NCI-H2081 (cell line): ENCODE data around the gene CALCR.
"Not testable (repeated sequence)": the region's sequence is repeated elsewhere in the genome, so short reads cannot be mapped to it uniquely, and the experiment has no call there.

Experiments used
- DNase-seq, 2 experiments: peaks; one replicate each; lab custom pipeline; 2025; lab: John Stamatoyannopoulos, UW

CALCR gene

DNA sequence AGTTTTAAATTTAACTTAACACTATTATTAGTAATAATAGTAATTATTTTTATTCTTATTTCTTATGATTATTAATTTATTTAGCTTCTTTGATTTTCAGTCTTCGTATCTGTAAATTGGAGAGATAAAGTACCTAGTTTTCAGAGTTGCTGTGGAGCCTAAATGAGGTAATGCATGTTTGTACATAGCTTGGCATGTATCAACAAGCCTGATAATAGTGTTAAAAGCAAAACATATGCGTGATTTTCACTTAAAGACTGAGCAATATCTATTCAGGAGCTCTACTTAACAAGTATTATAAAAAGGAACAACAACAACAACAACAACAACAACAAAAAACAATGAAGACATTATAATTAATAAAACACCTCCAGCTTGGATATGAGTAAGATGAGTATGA is 12.4 kb downstream of the CALCR start:
- no peak for DNase-seq

DNA sequence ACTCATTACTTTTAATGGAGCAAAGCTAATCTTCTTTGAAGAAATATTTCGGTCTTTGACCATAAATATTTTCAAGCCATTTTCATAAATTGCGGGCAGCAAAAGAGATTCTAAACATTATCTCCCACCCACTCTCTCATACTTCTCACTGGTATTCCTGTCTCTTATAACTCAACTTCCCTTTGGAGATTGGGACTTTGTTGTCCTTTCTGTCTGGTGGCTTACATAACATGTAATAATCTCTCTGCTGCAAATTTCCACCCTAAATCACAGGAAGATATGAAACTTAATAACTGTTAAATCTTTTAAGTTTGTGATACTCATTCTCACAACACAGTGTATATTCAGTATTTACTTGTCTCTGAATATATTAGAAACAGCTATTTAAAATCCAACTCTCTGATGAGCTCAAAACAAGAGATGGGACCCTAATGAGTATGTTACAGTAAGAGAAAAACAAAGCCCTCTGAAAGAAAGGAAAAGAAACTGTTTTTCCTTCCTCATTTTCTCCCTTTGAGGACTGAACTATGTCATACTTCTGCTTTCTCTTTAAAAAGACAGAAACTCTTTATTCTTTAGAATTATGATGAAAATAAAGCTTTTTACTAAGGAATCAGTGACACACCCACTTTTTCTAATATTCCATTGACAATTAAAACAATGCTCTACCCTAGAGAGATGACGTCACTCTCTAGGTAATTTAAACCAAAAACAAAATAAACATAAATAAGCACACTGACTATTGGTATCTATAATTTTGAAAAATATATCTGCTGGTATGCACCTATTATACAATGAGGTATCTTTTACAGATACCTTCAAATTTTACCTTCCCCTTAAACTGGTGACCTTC is 14.7 kb downstream of the CALCR start:
- DNase-seq, result no peak

DNA sequence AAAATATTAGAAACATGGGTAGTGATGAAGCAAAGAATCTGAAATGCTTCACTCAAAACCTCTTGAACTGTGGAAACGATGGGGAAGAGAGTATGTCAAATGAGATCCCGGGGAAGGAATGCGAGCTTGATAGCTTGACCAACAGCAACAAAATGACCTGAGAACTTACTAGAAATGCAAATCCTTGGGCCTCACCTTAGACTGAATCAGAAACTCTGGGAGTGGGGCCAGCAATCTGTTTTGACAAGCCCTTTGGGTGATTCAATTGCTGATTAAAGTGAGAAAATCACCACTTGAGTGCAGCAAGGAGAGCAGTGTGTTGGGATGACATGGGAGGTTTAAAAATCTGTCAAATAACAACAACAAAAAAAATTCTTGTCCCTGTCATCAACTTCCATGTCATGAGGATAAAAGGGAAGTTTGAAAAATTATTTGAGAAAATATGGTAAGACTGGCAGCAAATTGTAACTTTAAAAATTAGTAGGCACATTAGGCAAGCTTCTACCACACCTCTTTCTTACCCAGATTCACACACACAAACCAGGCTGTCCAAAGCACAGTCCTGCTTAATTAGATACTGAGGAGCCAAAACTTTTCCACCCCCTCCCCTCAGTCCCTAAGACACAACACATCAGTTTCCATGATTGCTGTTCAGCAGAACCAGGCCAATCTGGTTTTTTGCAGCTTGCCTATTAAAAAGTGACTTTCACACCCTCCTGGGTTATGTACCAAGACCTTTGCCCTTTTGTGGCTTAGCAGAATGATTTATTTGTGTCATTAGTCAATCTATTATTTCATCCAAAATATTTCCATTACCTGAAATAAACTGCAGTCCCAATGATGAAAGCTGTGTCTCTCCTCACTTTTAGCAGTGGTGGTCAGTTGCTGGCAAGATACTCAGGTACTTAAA is 15.6 kb downstream of the CALCR start:
- no peak for DNase-seq

DNA sequence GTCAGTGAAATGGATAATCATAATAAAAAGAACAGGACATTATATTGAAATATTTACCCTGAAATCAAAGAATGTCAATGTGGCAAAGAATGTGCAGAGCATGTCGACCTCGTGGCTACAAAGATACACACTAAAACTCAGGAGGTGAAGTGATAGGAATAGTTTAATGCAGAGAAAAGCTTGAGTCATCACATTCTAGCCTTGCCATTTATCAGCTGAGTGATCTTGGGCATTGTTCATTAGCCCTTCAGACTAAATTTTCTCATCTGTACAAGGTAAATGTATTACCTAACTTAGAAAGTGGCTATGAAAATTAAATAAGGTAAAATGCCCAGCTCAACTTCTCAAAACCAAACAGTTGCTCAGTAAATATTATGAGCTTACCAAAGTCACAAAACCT is 22.6 kb downstream of the CALCR start:
- no peak for DNase-seq

DNA sequence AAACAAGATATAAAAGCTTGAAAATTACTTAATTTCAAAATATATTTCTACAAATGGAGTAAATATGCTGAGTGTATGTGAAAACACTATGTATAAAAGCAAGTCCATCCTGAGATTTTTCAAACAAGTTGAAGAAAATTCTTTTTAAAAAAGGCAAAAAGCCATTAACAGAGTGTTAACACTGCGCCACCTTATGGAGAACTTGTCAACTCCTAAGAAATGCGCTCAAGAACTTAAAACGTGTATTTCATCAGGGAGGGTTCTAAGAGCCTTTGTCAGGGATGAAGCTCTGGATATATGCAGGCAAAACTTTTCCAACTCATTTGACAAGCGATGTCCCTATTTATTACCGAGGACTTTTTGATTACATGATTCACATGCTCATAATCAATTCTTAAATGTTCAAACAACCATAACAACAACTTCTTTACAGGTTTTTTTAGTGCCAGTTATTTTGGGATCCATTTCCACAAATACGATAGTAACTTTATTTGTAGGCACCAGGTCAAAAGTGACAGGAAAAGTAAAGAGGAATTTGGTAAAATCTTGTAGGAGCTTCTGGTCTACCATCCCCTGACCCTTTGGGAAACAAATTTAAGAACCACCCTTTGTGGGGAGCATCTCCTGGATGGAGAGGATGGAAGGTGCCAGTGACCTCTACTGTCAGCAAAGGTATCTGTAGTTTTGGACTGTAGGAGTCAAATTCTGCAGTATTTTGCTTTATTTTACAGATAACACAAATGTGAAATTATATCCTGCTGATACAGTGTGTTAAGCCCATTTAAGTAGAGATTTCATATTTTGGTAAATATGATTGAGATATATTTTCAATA is 23.2 kb downstream of the CALCR start:
- peak; percentile 33 to 49 for DNase-seq

DNA sequence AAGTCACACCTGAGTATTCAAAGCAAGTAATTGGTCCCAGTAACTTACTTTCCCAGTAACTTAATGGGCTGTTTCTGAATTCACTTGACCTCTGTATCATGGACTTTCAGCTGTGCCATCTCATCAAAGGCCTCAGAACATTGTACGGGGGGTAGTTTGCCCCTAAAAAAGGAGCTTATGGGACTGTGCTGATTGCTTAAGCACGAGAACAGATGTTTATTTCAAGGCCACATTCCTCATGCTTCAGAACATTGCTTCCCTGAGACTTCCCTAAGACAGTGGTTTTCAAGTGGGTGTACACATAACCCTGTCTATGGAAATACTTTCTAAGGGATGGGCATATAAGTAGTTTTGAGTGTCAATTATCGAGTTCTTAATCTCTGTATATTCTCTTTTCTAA is 26.8 kb downstream of the CALCR start:
- DNase-seq, result no peak

DNA sequence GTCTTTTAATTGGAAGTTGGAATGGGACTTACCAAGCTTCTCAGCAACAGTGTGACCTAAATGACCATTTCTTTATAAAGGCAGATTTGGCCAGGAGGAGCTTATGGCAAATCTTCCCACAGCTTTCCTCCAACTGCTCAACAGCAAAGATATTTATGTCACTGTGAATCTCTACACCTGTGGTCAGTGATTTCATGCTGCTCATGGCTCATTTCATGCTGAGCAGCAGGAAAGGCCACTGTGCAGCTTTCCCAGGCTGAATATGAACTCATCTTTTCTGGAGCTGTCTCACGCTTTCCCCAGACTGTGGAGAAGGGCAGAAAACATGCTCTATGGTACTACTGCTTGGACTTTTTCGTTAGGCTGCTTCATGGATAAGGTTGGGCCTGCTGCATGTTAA is 29.8 kb downstream of the CALCR start:
- DNase-seq, result no peak

DNA sequence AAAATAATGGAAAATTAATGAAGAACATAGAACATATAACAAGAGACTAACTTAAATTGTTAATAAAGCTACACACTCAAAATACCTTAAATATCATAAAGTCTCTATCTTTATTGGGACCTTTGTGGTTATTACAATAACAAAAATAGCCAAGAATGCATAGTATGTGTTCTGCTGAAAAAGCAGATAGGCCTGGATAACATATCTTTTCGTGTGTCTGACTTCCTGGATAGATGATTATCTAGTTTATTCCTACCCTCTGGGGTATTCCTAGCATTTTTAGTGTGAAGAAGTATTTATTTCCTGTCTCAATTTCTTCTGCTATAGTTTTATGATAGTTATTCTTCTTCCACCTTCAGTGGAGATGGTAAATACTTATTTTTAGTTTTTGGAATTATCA is 36.5 kb downstream of the CALCR start:
- DNase-seq, result no peak

DNA sequence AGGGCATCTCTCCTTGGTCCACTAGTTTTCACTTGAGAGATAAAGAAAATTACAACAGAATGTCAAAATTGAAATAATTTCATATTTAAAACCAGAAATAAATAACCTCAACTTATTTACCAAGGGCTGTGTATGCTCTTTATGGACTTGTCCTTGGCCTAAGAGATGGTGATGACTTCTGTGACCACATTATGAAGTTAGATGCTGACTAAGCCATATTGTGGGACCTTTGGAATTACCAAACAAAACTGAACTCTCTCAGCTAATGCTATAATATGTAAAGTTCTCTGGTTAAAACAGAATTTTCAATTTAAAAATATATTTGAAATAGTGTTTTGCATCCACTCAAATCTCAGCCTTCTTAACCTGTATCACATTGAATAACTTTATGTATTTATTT is 38.9 kb downstream of the CALCR start:
- no peak for DNase-seq

DNA sequence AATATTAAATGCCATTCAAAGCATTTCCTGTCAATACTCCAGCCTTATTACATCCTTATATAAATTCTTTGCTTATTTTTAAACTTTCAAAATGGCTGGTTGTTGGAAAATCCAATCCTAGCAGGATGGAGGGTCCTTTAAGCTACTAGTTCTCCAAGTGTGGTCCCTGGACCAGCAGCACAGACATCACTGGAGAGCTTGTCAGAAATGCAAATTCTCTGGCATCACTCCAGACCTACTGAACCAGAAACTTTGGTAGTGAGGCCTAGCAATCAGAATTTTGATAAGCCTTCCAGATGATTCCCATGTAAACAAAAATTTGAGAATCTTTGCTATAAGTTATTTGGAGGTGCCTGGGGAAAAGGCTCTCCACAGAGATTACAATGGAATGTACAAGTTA is 43.8 kb downstream of the CALCR start:
- DNase-seq, result no peak

DNA sequence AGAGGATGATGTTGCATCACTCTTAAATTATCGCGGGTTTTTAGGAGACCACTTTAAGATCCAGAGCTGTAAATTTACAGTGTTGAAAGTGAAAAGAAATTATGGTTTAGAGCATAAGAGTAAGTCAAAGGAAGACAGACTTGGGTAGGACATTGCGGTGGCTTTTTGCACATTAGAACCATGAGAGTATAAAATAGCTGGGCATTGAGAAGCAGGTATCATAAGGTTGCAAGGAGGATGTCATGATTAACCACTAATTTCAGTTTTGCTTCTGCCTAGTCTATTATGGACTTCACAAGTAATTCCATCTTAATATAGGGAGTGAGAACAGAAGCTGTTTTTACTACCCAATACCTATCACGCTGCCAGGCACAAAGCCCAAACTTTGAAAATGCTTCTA is 57.7 kb downstream of the CALCR start:
- DNase-seq, result no peak

DNA sequence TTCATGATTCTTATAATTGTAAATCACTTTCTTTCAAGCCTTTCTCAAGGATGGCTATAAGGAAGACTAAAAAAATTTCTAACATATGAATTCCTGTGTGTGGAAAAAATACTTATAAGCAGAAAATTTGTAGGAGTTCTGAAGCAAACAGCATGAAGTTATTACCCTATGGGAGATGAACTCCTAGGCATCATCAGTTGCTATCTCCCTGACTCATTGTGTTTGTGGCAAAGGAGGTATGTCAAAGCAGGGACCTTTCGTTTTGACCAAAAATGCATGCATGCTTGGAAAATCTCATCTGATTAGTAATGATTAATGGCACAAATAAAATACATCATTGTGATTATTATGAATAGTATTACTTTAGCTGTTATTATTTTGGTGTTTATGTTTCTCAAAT is 59.4 kb downstream of the CALCR start:
- no peak for DNase-seq

DNA sequence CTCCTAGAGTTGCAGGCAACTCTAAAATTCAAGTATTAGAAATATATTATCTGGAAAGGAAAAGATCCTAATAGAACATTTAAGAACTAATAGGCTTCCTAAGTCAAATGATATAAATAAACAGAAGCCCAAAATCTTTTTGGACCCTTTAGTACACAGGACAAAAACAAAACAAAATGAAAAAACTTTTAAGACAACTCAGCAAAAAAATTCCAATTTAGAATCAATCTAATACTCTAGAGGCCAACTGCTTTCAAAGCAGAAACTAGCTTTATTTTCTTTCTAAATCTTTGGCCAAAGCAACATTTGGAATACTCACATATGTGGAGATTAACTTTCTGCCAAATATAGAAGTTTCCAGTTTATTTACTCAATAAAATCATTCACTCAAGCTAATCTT is 65.2 kb downstream of the CALCR start:
- DNase-seq, result no peak

DNA sequence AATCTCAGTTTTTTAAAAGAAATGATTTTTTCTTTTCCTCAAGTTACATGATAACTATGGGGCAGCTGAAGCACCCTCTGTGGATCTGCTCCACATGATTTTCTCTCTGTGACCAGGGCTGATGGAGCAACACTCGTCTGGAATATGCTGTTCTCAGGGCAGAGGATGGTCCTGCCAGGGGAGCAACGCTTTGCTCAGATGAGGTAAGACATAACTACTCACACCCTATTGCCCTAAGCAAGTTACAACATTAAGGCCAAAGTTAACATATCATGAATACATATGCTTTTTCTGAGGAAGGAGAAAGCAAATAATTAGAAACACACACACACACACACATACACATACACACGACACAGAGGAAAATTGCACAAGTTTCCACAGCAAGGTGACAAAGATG is 71.4 kb downstream of the CALCR start:
- no peak for DNase-seq

DNA sequence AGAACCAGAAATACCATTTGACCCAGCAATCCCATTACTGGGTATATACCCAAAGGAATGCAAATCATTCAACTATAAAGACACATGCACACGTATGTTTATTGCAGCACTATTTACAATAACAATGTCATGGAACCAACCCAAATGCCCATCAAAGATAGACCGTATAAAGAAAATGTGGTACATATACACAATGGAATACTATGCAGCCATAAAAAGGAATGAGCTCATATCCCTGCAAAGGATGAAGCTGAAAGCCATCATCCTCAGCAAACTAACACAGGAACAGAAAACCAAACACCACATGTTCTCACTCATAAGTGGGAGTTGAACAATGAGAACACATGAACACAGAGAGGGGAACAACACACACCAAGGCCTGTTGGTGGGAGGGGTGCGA is 82.7 kb downstream of the CALCR start:
- not testable (repeated sequence) for DNase-seq

DNA sequence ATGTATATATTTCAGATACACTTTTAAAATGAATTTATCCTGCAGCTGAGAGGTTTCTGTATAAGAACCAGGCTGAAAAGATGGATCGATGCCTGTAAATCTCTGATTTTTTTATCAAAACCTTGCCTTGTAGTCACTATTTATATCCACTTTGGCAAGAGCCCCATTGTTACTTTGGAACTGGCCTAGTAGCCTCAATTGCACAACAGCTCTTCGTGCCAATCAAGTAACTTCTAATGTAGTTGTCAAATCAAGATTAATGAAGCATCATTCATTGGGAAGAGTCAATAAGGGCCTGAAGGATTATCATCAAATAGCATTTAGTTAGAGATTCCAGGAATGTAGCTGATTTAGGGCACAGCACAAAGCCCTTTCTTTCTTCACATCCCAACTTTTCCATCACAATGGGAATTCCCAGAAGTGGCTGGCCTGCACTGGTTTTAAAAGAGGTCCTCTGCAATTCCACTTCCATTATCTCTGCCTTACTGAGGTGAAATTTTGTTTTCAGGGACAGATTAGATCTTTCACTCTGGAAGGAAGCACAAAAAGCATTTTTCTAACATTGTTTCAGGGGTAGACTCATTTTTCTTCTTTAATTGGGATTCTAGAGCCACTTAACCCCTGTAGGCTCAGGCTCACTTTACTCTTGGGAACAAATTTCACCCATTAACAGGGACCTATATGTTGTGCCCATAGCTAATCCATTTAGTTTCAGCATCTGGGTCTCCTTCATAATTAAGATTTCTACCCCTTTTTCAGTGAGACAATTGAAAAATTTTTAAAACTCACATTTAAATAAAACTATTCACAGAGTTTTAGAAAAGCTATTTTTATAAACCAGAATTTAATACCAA is 97.8 kb downstream of the CALCR start:
- DNase-seq, result no peak

DNA sequence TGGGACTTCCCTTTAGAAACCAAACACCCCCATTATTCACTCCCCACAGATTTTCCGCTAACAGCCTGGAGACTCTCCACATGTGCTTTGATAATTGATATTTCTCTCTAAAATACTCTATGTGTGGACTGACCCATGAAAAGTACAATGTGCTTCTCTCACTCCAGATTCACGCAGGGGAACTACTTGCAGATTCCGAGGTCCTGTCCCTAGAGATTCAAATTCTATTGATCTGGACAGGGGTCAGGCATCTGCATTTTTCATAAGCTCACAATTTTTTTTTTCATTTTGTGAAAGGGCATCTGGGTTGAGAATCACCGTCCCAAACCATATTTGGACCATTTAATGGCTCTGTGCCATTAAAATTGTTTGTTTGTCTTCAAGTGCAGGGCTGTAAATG is 98.7 kb downstream of the CALCR start:
- DNase-seq, result no peak

DNA sequence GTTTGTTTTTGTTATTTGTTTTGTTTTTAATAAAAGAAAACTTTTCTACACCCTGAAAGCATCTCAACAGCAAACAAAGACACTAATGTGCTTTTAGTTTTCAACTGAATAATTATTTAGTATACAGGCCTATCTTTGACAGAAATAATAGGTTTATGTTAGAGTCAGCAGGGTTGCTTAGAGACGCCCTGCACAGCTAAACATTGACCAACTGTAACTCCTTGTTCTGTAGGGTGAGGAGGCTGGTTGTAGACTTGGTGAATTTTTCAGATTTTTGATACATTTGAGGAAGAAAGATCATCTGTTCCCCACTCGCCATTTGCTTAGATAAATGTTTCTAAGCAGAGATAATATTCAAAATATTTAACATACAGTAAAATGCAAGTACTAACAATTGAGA is 103.1 kb downstream of the CALCR start:
- peak in 1 of 2 experiments; percentile 22 for DNase-seq

DNA sequence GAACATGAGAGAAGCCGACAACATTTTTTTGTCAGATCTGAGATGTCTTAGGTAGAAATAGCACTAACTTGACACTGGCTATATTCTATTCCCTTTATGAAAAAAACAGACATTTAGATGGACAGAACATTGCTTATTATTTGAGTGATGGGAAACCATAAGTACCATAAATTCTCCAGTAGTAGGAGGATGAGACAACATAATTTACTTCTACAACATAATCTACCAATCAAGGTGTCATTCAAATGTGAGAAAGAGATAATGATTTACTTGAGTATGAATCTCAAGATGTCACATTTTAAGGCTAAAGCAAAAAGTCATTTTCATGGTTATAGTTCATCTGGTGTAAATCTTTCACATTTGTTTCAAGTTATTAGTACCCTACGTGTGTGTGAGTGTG is 110.8 kb downstream of the CALCR start:
- no peak for DNase-seq

DNA sequence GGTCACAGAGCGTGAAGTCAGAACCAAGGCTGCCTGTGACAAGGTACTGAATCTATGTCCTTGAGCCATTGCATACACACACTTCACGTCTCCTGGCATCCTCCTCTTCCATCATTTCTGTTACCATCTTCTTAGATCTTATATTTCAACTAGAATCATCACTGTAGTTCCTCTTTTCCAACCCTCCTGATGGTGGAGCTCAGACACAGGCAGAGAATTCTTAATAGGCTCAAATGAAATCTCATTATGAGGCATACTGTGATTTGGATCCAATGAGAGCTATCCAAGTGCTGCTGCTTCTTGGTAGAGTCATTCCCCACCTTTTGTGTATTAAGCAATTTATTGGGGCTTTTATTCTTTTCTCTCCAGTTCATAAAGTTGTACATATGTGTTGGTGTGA is 113.2 kb downstream of the CALCR start:
- peak; percentile 58 to 69 for DNase-seq

DNA sequence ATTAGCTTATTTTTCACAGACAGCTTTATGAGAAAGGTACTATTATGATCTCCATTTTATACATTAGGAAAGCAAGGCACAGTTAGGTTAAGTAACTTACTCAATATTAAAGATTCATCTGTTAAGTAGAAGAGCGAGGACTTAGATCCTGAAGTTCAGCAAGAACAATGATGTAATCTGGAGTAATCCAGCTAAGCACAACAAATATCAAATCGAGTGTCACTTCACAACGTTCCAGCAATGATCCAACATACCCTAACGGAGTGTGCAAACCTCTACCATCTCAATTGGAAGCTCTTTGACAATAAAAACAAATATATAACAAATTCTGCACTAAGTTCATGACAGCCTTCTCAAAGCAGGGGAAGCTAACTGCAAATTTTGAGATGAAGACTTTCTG is 121.3 kb downstream of the CALCR start:
- no peak for DNase-seq
